WTC11 (cell line): ENCODE data around the gene RASGEF1C. TPM values are rescaled to one million over a fixed set of nuclear protein-coding genes. Genes with fewer than 3 reads are reported as not detected.

Experiments
- ATAC-seq: fragments of 200-7000 bp; cut with Tn5 transposase; 2 replicates; pipeline ENCODE4 v1.10.0; 2021; ENCODE audit warnings: mild to moderate bottlenecking, moderate library complexity
- CTCF ChIA-PET: fragments of 300-600 bp; sonication (Branson Sonifier 250); formaldehyde crosslinking; loops from one replicate; lab custom pipeline; 2021; ENCODE audit warnings: antibody characterized with exemption; lab: Charles Lee
- POLR2A ChIA-PET: fragments of 350-600 bp; sonication (Branson Sonifier 250); formaldehyde crosslinking; loops from one replicate; lab custom pipeline; 2021; ENCODE audit warnings: antibody characterized with exemption; lab: Charles Lee
- DNase-seq: peaks from one replicate; pipeline ENCODE4 v3.0.0; 2021; ENCODE audit warnings: low spot score
- H3K27ac Mint-ChIP-seq: 2 replicates; pipeline ENCODE4 v1.8.0; 2021; ENCODE audit warnings: mixed read lengths
- H3K27me3 Mint-ChIP-seq: 2 replicates; pipeline ENCODE4 v1.8.0; 2021; ENCODE audit warnings: low read depth, mild to moderate bottlenecking, moderate library complexity, mixed read lengths
- H3K36me3 Mint-ChIP-seq: 2 replicates; pipeline ENCODE4 v1.8.0; 2021; ENCODE audit warnings: mixed read lengths
- H3K4me1 Mint-ChIP-seq: 2 replicates; pipeline ENCODE4 v1.8.0; 2022; ENCODE audit warnings: mixed read lengths
- H3K4me3 Mint-ChIP-seq: 2 replicates; pipeline ENCODE4 v1.8.0; 2021; ENCODE audit warnings: mild to moderate bottlenecking, moderate library complexity, mixed read lengths
- H3K9me3 Mint-ChIP-seq: 2 replicates; pipeline ENCODE4 v1.8.0; 2021; ENCODE audit warnings: mixed read lengths
- ATF1 ChIP-seq: sonication (generic); formaldehyde crosslinking; IDR thresholded peaks from 2 replicates; pipeline ENCODE4 v1.8.1; 2023; ENCODE audit warnings: mild to moderate bottlenecking, moderate library complexity, missing genetic modification reagents
- FOXP1 ChIP-seq: sonication (generic); formaldehyde crosslinking; IDR thresholded peaks from 2 replicates; pipeline ENCODE4 v1.8.0; 2022; ENCODE audit warnings: missing genetic modification reagents, mild to moderate bottlenecking, moderate library complexity, borderline replicate concordance
- NFYB ChIP-seq: sonication (generic); formaldehyde crosslinking; conservative IDR thresholded peaks from 2 replicates; pipeline ENCODE4 v1.8.0; 2022; ENCODE audit warnings: low read depth, missing genetic modification reagents
- OVOL2 ChIP-seq: fragments of 250-450 bp; sonication (Bioruptor Pico); IDR thresholded peaks from 2 replicates; pipeline ENCODE4 v1.9.0; 2021; ENCODE audit warnings: mild to moderate bottlenecking, borderline replicate concordance
- PRRX2 ChIP-seq: fragments of 250-450 bp; sonication (Bioruptor Pico); IDR thresholded peaks from 2 replicates; pipeline ENCODE4 v1.8.0; 2021; ENCODE audit warnings: mild to moderate bottlenecking
- RORB ChIP-seq: fragments of 250-450 bp; sonication (Bioruptor Pico); IDR thresholded peaks from 2 replicates; pipeline ENCODE4 v1.9.0; 2021; ENCODE audit warnings: mild to moderate bottlenecking
- SP1 ChIP-seq: sonication (generic); formaldehyde crosslinking; conservative IDR thresholded peaks from 2 replicates; pipeline ENCODE4 v1.8.1; 2022; ENCODE audit warnings: missing genetic modification reagents
- ZNF317 ChIP-seq: sonication (generic); formaldehyde crosslinking; IDR thresholded peaks from 2 replicates; pipeline ENCODE4 v1.8.1; 2023; ENCODE audit warnings: low read depth, mild to moderate bottlenecking, moderate library complexity, missing genetic modification reagents, borderline replicate concordance
- total RNA-seq: library from RNA; stranded (reverse); gene quantifications from 3 replicates; pipeline ENCODE4 v1.2.3, GENCODE V29; 2021
- TF ChIP-seq, protein P1 (sequence below): sonication (generic); formaldehyde crosslinking; IDR thresholded peaks from 2 replicates; pipeline ENCODE4 v1.8.0; 2022; ENCODE audit warnings: mild to moderate bottlenecking, missing genetic modification reagents
- TF ChIP-seq, protein P2 (sequence below): sonication (generic); formaldehyde crosslinking; IDR thresholded peaks from 2 replicates; pipeline ENCODE4 v1.8.0; 2022; ENCODE audit warnings: mild to moderate bottlenecking, missing genetic modification reagents
- TF ChIP-seq, protein P3 (sequence below): sonication (generic); formaldehyde crosslinking; IDR thresholded peaks from 2 replicates; pipeline ENCODE4 v1.8.1; 2023; ENCODE audit warnings: mild to moderate bottlenecking, missing genetic modification reagents, moderate library complexity
- TF ChIP-seq, protein P4 (sequence below): sonication (generic); formaldehyde crosslinking; IDR thresholded peaks from 2 replicates; pipeline ENCODE4 v1.8.0; 2022; ENCODE audit warnings: missing genetic modification reagents
- TF ChIP-seq, protein P5 (sequence below): sonication (generic); formaldehyde crosslinking; IDR thresholded peaks from 2 replicates; pipeline ENCODE4 v1.8.1; 2023; ENCODE audit warnings: mild to moderate bottlenecking, missing genetic modification reagents
- TF ChIP-seq, protein P6 (sequence below): sonication (generic); formaldehyde crosslinking; IDR thresholded peaks from 2 replicates; pipeline ENCODE4 v1.8.1; 2023; ENCODE audit warnings: mild to moderate bottlenecking, missing genetic modification reagents, borderline replicate concordance

The RASGEF1C gene
- total RNA-seq, 1 experiment from 2014 or later: 0.96 TPM

DNA sequence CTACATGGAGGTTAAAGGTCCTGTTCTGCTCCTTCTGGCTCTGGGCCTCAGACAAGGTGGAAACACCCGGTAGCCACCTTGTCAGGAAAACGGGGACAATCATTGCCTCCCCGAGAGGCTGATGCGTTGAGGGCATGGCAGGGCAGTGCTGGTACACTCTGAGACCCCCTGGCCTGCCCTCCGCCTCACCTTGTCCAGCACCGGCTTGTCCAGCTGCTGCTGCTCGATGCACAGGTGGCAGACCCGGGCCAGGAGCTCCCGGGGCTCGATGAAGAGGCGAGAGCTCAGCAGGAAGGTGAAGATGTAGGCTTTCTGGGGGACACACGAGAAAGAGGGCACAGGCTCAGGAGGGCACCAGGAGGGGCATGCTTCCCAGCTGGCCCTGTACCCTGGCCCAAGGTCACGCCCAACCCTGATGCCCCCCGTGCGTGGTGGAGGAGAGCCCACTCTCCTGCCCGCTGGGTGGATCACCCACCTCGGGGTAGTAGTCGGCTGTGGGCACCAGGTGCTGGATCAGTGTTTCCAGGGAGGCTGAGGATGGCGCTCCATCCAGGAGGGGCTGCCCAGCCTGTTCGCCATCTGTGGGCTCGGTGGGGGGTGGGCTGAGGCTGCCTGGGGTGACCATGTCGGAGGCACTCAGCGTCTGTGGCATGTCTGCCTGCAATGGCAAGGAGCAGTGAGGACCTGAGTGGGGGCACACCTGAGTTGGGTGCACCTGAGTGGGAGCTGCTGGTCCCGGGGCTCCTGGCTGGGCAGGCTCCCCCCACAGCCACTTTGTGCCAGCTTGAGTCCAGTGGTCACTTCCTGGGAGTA is 71.4 kb downstream of the RASGEF1C start:
- H3K27me3 Mint-ChIP-seq: peaks cover 3% of the 10 kb centered on the region; the same call in 1 of the 2 replicates
- no peaks in the 10 kb centered on the region for H3K36me3 Mint-ChIP-seq
- no peak overlapping the region for H3K4me3 Mint-ChIP-seq
- DNase-seq (no peak), ATAC-seq (no peak)
- no peaks in the 10 kb centered on the region for H3K9me3 Mint-ChIP-seq
- H3K4me1 Mint-ChIP-seq: no peaks in the 10 kb centered on the region
- no peak overlapping the region for H3K27ac Mint-ChIP-seq
- ChIA-PET POLR2A (no interaction called here), CTCF (no interaction called here)
- no peak for TF ChIP-seq RORB (CRISPR knock-in tag)
- no peak for TF ChIP-seq ZNF317
- no peak for TF ChIP-seq ATF1
- TF ChIP-seq PRRX2 (CRISPR knock-in tag): no peak
- TF ChIP-seq SP1: no peak

DNA sequence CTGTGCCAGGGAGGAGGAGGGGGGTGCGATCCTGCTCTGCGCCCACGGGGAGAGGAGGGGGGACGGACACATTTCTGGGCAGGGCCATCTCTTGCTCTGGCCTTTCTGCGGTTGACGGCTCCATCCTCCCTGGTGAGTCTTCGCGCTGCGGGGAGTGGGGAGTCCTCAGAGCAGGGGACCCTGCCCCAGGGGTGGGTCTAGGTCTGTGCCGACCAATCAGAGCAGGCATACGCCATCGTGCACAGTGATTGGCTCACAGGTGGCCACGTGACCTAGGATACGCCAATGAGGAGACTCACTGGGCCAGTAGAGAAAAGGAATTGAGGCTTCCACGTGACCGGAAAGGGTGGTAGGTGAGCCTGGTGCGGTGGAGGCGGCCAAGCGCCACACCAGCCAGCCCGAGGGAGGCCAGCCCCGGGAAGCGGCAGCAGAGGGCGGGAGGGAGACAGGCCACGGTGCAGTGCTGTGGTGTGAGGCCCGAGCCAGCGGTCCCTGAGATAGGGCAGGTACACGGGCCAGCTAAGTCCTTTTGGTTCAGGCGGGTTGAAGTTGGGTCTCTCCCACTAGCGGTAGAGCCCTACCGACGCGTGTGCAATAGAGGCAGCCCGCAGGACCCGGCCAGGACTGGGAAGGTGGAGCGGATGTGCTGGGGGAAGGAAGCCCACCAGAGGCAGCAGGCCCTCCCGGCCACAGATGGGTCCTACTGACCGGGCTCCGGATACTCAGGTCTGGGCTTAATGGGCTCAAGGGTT is 72.2 kb downstream of the RASGEF1C start:
- Mint-ChIP-seq H3K4me3 (no peak overlapping the region), H3K27ac (no peak overlapping the region), H3K4me1 (no peaks in the 10 kb centered on the region), H3K36me3 (no peaks in the 10 kb centered on the region), H3K9me3 (no peaks in the 10 kb centered on the region), H3K27me3 (peaks cover 3% of the 10 kb centered on the region; the same call in 1 of the 2 replicates)
- CTCF ChIA-PET: no interaction called here
- POLR2A ChIA-PET: no interaction called here
- ATAC-seq: peak; percentile 63
- no peak for DNase-seq
- TF ChIP-seq, protein P1, sequence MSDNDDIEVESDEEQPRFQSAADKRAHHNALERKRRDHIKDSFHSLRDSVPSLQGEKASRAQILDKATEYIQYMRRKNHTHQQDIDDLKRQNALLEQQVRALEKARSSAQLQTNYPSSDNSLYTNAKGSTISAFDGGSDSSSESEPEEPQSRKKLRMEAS (CRISPR knock-in tag): peak; percentile 33; the same call in 1 of the 2 replicates
- TF ChIP-seq, protein P2, sequence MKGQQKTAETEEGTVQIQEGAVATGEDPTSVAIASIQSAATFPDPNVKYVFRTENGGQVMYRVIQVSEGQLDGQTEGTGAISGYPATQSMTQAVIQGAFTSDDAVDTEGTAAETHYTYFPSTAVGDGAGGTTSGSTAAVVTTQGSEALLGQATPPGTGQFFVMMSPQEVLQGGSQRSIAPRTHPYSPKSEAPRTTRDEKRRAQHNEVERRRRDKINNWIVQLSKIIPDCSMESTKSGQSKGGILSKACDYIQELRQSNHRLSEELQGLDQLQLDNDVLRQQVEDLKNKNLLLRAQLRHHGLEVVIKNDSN (CRISPR knock-in tag): peak; percentile 85
- TF ChIP-seq, protein P3, sequence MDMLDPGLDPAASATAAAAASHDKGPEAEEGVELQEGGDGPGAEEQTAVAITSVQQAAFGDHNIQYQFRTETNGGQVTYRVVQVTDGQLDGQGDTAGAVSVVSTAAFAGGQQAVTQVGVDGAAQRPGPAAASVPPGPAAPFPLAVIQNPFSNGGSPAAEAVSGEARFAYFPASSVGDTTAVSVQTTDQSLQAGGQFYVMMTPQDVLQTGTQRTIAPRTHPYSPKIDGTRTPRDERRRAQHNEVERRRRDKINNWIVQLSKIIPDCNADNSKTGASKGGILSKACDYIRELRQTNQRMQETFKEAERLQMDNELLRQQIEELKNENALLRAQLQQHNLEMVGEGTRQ (CRISPR knock-in tag): peak; percentile 89
- peak; percentile 54 for TF ChIP-seq NFYB (CRISPR knock-in tag)
- no peak for TF ChIP-seq OVOL2 (CRISPR knock-in tag)
- TF ChIP-seq, protein P4, sequence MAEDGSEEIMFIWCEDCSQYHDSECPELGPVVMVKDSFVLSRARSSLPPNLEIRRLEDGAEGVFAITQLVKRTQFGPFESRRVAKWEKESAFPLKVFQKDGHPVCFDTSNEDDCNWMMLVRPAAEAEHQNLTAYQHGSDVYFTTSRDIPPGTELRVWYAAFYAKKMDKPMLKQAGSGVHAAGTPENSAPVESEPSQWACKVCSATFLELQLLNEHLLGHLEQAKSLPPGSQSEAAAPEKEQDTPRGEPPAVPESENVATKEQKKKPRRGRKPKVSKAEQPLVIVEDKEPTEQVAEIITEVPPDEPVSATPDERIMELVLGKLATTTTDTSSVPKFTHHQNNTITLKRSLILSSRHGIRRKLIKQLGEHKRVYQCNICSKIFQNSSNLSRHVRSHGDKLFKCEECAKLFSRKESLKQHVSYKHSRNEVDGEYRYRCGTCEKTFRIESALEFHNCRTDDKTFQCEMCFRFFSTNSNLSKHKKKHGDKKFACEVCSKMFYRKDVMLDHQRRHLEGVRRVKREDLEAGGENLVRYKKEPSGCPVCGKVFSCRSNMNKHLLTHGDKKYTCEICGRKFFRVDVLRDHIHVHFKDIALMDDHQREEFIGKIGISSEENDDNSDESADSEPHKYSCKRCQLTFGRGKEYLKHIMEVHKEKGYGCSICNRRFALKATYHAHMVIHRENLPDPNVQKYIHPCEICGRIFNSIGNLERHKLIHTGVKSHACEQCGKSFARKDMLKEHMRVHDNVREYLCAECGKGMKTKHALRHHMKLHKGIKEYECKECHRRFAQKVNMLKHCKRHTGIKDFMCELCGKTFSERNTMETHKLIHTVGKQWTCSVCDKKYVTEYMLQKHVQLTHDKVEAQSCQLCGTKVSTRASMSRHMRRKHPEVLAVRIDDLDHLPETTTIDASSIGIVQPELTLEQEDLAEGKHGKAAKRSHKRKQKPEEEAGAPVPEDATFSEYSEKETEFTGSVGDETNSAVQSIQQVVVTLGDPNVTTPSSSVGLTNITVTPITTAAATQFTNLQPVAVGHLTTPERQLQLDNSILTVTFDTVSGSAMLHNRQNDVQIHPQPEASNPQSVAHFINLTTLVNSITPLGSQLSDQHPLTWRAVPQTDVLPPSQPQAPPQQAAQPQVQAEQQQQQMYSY (CRISPR knock-in tag): peak; percentile 81
- TF ChIP-seq, protein P5, sequence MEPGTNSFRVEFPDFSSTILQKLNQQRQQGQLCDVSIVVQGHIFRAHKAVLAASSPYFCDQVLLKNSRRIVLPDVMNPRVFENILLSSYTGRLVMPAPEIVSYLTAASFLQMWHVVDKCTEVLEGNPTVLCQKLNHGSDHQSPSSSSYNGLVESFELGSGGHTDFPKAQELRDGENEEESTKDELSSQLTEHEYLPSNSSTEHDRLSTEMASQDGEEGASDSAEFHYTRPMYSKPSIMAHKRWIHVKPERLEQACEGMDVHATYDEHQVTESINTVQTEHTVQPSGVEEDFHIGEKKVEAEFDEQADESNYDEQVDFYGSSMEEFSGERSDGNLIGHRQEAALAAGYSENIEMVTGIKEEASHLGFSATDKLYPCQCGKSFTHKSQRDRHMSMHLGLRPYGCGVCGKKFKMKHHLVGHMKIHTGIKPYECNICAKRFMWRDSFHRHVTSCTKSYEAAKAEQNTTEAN (CRISPR knock-in tag): no peak

DNA sequence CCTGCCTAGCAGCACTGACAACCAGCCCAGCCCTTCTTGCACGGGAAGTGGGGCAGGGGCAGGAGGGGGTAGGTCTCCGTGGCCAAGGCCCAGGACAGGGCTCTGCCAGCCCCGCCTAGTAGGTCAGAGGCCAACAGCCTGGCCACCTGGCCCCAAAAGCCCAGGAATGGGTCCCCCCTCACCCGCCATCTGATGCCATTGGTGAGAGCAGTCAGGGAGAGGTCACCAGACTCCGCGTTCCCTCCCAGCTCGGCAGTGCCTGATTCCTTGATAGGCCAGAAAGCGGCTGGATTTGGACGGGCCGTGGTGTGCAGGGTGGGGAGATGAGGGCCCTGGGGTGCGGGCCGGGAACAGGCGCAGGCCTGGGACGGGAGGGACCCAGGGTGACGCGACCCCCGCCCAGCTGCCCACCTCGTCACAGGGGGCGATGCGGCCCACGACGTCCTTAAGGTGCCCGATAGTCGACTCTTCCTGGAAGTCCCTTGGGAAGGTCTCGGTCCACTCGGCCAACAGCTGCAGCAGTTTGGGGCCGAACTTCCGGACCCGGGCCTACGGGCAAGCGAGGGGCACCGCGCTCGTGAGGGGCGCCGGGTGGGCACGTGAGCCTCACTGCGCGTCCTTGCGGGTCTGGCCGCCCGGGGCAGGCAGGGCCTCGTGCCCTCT is 72.9 kb downstream of the RASGEF1C start:
- no peak for ATAC-seq
- TF ChIP-seq FOXP1: 0 out of 2 replicates have a peak, but pooled peaks have one; percentile 60
- TF ChIP-seq, protein P6, sequence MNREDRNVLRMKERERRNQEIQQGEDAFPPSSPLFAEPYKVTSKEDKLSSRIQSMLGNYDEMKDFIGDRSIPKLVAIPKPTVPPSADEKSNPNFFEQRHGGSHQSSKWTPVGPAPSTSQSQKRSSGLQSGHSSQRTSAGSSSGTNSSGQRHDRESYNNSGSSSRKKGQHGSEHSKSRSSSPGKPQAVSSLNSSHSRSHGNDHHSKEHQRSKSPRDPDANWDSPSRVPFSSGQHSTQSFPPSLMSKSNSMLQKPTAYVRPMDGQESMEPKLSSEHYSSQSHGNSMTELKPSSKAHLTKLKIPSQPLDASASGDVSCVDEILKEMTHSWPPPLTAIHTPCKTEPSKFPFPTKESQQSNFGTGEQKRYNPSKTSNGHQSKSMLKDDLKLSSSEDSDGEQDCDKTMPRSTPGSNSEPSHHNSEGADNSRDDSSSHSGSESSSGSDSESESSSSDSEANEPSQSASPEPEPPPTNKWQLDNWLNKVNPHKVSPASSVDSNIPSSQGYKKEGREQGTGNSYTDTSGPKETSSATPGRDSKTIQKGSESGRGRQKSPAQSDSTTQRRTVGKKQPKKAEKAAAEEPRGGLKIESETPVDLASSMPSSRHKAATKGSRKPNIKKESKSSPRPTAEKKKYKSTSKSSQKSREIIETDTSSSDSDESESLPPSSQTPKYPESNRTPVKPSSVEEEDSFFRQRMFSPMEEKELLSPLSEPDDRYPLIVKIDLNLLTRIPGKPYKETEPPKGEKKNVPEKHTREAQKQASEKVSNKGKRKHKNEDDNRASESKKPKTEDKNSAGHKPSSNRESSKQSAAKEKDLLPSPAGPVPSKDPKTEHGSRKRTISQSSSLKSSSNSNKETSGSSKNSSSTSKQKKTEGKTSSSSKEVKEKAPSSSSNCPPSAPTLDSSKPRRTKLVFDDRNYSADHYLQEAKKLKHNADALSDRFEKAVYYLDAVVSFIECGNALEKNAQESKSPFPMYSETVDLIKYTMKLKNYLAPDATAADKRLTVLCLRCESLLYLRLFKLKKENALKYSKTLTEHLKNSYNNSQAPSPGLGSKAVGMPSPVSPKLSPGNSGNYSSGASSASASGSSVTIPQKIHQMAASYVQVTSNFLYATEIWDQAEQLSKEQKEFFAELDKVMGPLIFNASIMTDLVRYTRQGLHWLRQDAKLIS: no peak
- TF ChIP-seq, all 79 proteins: peak for 1
- Mint-ChIP-seq H3K4me3 (no peak overlapping the region), H3K4me1 (no peaks in the 10 kb centered on the region), H3K36me3 (no peaks in the 10 kb centered on the region), H3K9me3 (no peaks in the 10 kb centered on the region), H3K27me3 (peaks cover 3% of the 10 kb centered on the region; the same call in 1 of the 2 replicates), H3K27ac (no peak overlapping the region)
- POLR2A ChIA-PET: no interaction called here
- CTCF ChIA-PET: no interaction called here
- no peak for DNase-seq
